ENCODE results near the gene MCM7.

DNA sequence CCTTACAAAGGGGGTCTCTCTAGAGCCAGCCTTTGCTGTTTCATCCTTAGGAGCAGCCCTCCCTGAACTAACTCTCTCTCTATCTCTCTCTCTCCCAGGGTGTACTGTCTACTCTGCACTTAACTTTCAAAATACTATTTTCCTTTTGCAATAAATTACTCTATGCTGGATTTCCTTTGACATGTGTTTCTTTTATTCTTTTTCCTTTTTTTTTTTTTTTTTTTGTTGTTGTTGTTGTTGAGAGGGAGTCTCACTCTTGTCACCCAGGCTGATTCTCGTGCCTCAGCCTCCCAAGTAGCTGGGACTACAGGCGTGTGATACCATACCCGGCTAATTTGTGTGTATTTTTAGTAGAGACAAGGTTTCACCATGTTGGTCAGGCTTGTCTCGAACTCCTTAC is 18.2 kb downstream of the MCM7 start:
- TF ChIP-seq CTCF (IDR thresholded peaks at IDR 0.05; ENCODE audit: low read depth, low read length, poor library complexity, severe bottlenecking) (no peak), EZH2phosphoT487 (IDR thresholded peaks at IDR 0.05; ENCODE audit: borderline replicate concordance, low read length) (no peak)

All from DOHH2 (cell line).